ENCODE results near the gene LAMC1.

GRCh38 chr1:183093786-183094298 lies 70.6 kb downstream of the LAMC1 start:
- TF ChIP-seq CTCF (conservative IDR thresholded peaks at IDR 0.05; ENCODE audit: low read depth in 2 of 2): no peak
- TF ChIP-seq EZH2phosphoT487 (IDR thresholded peaks at IDR 0.05; ENCODE audit: unreplicated experiment): no peak
- no peak for TF ChIP-seq NANOG (IDR thresholded peaks at IDR 0.05; ENCODE audit: borderline replicate concordance)
- TF ChIP-seq EZH2 (IDR thresholded peaks at IDR 0.05; ENCODE audit: low read depth, unreplicated experiment): no peak
- no peak for TF ChIP-seq REST (IDR thresholded peaks at IDR 0.05; ENCODE audit: unreplicated experiment)
- no peak for TF ChIP-seq ZNF331 (CRISPR knock-in tag; IDR thresholded peaks at IDR 0.05; ENCODE audit: low read depth)
- TF ChIP-seq POLR2AphosphoS5 (IDR thresholded peaks at IDR 0.05; ENCODE audit: low read depth): no peak
- no peak for TF ChIP-seq JUNB (IDR thresholded peaks at IDR 0.05; ENCODE audit: unreplicated experiment)

All from GM23338 (cell line).